GM21576 (cell line): ENCODE data around the gene TMEM101.
"Not testable (repeated sequence)": the region's sequence is repeated elsewhere in the genome, so short reads cannot be mapped to it uniquely, and the experiment has no call there.

Experiments used
- ATAC-seq: cut with Tn5 transposase; IDR thresholded peaks from one replicate; pipeline ENCODE4 v1.9.1; 2021; ENCODE audit warnings: mild to moderate bottlenecking, moderate library complexity; ENCODE audit not compliant: unreplicated experiment

TMEM101 gene

GRCh38 chr17:44001461-44001920 is 13.3 kb downstream of the TMEM101 start:
- ATAC-seq = no peak

DNA sequence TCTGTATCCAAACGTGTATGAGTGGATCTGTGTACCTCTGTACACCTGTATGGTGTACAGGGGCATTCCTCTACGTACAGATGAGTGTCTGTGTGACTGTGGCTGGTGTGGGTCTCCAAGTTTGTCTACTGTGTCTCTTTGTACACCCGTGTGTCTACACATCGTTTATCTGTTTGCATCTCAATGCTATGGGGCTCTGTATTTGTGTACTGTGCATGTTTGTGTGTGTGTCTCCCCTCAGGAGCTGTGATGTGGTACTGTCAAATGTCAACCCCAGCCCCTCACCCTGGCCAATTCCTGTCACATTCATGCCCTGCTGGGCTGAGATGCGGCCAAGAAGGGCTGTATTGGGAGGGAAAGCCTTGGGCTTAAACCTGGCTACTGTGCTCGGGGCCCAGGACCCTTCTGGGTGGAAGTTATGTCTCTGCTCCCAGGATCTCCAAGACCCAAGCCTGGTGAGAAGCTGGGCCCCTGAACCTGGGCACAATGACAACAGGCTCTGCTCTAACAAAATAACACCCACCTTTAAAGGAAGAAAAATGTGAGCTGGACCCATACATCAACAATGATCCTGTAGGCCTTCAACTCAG is 13.8 kb downstream of the TMEM101 start:
- no peak for ATAC-seq

GRCh38 chr17:44000141-44000860 is 14.5 kb downstream of the TMEM101 start:
- ATAC-seq = no peak

DNA sequence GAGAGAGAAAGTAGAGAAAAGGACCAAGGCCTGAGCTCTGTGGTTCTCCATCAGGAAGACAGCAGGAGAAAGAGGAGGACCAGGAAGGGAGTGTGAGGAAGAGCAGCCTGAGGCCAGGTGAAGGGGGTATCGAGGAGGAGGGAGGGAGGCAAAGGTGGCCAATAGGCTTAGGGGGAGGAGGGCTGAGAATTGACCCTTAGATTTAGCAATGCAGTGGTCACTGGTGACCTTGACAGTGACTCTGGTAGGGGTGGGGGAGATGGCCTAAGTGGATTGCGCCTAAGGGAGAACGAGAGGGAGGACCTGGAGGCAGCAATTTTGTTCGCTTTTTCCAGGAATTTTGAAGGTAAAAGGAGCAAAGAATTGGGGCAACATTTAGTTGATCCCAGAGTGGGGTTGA is 15.7 kb downstream of the TMEM101 start:
- no peak for ATAC-seq

GRCh38 chr17:43998552-43998951 is 16.2 kb downstream of the TMEM101 start:
- ATAC-seq = no peak

DNA sequence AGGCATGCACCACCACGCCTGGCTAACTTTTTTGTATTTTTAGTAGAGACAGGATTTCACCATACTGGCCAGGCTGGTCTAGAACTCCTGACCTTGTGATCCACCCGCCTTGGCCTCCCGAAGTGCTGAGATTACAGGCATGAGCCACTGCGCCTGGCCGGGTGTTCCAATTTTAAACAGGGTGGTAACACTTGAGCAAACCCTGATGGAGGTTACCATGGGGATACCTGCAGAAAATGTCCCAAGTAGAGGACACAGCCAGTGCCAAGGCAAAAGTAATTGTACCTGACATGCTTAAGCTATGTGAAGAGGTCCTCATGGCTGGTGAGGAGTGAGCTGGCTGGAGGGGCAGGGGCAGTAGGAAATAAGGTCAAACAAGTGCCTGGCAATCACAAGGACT is 17.6 kb downstream of the TMEM101 start:
- not testable (repeated sequence) for ATAC-seq

- ATAC-seq = no peak
Measured at GRCh38 chr17:43995150-43995471, 19.7 kb downstream of the TMEM101 start.

GRCh38 chr17:43994272-43995149 is 20.3 kb downstream of the TMEM101 start:
- no peak for ATAC-seq

DNA sequence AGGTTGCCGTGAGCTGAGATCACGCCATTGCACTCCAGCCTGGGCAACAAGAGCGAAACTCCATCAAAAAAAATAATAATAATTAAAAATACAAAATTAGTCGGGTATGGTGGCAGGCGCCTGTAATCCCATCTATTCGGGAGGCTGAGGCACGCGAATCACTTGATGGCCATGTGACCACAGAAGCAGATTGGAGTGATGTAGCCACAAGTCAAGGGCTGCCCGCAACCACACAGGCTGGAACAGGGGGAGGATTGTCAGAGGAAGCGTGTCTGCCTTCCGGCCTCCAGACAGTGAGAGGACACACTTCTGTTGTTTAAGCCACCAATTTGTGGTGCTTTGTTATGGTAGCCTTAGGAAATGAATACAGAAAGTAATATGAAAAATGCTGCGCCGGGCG is 22.1 kb downstream of the TMEM101 start:
- ATAC-seq = no peak

DNA sequence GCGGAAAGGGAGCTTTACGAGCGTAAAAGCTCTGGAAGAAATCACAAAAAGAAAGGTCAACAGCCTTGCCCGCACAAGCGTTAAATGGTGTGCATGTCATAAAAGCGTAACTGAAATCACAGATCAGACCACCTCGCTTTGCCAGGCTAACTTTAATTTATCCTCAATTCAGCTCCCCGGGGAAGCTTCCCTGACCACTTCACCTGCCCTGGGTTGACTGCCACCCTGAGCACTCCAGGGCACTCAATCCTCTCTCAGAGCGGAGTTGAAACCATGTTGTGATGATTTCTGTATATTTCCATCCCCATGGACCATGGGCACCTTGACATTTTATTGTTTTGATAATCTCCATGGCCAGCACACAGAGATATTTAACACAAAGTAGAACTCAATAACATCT is 26.5 kb downstream of the TMEM101 start:
- ATAC-seq = no peak

DNA sequence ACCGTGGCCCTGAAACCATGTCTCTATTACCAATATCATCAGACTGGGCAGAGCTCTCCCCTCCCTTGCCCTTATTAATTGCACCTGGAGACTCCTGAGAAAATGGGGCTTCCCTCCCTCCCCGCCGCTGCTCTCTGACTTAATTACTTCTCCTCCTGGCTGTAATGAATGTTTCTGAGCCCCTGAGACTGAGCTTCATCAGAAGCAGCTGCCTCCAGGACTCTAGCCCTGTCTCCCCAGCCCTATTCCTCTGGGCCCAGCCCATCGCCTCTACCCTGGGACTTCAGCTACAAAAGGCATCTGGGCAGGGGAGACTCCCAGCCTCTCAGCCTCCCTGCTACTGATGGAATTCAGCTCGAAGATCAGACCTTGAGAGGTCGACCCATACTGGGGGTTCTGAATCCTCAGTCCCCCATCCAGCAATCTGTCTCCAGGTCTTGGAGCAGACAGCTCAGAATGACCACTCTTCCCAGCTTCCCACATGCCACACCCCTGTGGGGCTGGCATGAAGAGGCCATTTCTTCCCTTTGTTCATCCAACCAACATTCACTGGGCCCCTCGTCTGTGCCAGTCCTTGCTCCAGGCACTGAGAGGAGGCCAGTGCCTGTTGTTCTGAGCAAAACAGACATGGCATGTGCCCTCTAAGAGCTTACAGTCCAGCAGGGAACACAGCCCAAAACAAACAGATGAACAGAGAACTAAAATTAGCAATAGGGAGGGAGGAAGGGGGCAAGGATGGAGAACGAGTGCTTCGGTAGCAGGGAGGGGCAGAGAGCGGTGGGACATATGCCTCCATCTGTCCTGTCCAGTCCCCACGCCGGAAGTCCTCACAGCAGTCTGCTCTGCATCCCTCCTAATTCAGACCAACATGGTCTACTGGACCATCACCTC is 27.4 kb downstream of the TMEM101 start:
- ATAC-seq = no peak

- ATAC-seq = no peak
Measured at GRCh38 chr17:43986225-43986981, 28.4 kb downstream of the TMEM101 start.

GRCh38 chr17:43984521-43984920 is 30.2 kb downstream of the TMEM101 start:
- ATAC-seq = no peak

GRCh38 chr17:43983515-43984411 is 31.0 kb downstream of the TMEM101 start:
- ATAC-seq = no peak

DNA sequence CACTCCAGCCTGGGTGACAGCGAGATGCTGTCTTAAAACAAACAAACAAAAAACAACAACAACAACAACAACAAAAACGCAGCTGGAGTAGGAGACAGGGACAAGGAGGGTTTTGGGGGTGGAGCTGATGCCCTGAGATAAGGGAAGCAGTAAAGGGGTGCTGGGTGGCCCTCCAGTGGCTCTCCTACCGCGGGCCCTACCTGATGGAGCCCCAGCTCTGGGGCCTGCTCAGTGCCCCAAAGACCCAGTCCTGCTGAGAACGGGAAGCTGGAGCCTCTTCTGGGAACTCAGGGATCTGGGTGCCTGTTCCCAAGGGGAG is 31.6 kb downstream of the TMEM101 start:
- no peak for ATAC-seq

DNA sequence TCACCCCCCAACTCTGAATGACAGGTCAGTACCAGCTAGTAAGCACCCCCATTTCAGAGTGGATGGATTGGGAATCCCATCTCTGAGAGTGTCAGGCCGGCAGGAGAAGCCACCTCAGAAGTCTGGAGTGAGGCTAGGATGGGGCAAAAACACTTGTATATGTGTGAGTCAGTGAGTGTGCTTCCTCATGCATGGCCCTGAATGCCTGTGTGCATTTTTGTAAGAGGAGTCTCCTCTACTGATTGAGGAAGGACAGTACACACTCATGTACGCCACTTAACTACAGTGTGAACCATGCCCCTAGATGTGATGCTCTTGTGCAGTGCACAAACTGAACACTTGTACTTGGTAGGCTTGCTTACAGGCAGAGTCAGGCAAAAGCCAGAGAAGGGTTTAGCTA is 32.6 kb downstream of the TMEM101 start:
- ATAC-seq = no peak

DNA sequence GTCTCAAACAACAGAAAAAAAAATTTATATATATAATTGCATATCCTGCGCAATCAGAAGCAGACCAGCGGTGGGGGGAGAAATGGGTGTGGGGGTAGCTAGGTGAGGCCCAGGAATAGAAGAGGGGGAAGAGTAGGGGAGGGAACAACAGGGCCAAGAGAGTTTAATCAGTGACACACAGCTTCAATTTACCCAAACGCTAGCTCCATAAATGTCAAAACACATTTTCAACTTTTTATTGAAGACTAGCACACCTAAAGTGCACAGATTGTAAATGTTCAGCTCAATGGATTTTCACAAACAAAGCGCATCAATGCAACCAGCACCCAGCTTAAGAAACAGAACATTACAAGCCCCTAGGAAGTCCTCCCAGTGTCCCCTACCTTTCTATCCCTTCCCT is 35.1 kb downstream of the TMEM101 start:
- no peak for ATAC-seq

GRCh38 chr17:43979011-43979410 is 35.8 kb downstream of the TMEM101 start:
- no peak for ATAC-seq

DNA sequence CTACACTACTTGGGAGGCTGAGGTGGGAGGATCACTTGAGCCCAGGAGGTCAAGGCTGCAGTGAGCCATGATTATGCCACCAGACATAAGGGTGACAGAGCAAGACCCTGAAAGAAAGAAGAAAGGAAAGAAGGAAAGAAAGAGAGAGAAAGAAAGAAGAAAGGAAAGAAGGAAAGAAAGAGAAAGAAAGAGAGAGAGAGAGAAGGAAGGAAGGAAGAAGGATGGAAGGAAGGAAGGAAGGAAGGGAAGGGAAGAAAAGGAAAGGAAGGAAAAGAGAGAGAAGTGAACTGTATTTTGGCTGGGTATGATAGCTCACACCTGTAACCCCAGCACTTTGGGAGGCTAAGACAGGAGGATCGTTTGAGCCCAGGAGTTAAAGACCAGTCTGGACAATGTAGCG is 36.7 kb downstream of the TMEM101 start:
- ATAC-seq = no peak
